Mesendoderm (in vitro differentiated cells): ENCODE measurements around the gene SLC38A8.
A peak's percentile ranks its signal among the peaks of the same experiment; 100 is the strongest.

Experiments used
- DNase-seq: peaks from one replicate; pipeline ENCODE4 v3.0.0; 2013
- H2AK5ac ChIP-seq: 2 replicates; pipeline ENCODE4 v1.6.1; 2013; ENCODE audit warnings: low read length, inconsistent platforms
- H2BK120ac ChIP-seq: 2 replicates; pipeline ENCODE4 v1.6.1; 2013; ENCODE audit warnings: low read depth, mild to moderate bottlenecking, low read length, moderate library complexity, mixed read lengths
- H2BK15ac ChIP-seq: replicated peaks from 2 replicates; pipeline ENCODE4 v1.6.1; 2013; ENCODE audit warnings: low read depth, mild to moderate bottlenecking, moderate library complexity
- H2BK5ac ChIP-seq: 2 replicates; pipeline ENCODE4 v1.6.1; 2013; ENCODE audit warnings: low read length, inconsistent platforms
- H3K18ac ChIP-seq: 2 replicates; pipeline ENCODE4 v1.6.1; 2013; ENCODE audit warnings: mild to moderate bottlenecking, low read length, mixed read lengths
- H3K23ac ChIP-seq: one replicate; pipeline ENCODE4 v1.6.1; 2013; ENCODE audit warnings: low read length
- H3K27ac ChIP-seq: 2 replicates; pipeline ENCODE4 v1.5.1; 2013; ENCODE audit warnings: low read depth, mild to moderate bottlenecking, inconsistent platforms, low read length, moderate library complexity
- H3K27me3 ChIP-seq: 2 replicates; pipeline ENCODE4 v1.6.1; 2013; ENCODE audit warnings: low read length, control low read depth, mild to moderate bottlenecking, inconsistent platforms; ENCODE audit not compliant: insufficient read depth, poor library complexity
- H3K36me3 ChIP-seq: 2 replicates; pipeline ENCODE4 v1.6.1; 2013; ENCODE audit warnings: low read length, inconsistent platforms; ENCODE audit not compliant: control insufficient read depth, insufficient read depth
- H3K4ac ChIP-seq: one replicate; pipeline ENCODE4 v1.6.1; 2013; ENCODE audit warnings: low read depth, mild to moderate bottlenecking, low read length, moderate library complexity
- H3K4me1 ChIP-seq: 2 replicates; pipeline ENCODE4 v1.6.1; 2013; ENCODE audit warnings: low read depth, low read length, inconsistent platforms; ENCODE audit not compliant: control insufficient read depth
- H3K4me2 ChIP-seq: 2 replicates; pipeline ENCODE4 v1.6.1; 2013; ENCODE audit warnings: low read length
- H3K4me3 ChIP-seq: 2 replicates; pipeline ENCODE4 v1.5.1; 2013; ENCODE audit warnings: mild to moderate bottlenecking, low read length
- H3K56ac ChIP-seq: one replicate; pipeline ENCODE4 v1.6.1; 2013; ENCODE audit warnings: low read length
- H3K79me1 ChIP-seq: 2 replicates; pipeline ENCODE4 v1.6.1; 2013; ENCODE audit warnings: low read length, inconsistent platforms
- H3K79me2 ChIP-seq: 2 replicates; pipeline ENCODE4 v1.6.1; 2013; ENCODE audit warnings: mild to moderate bottlenecking, low read length; ENCODE audit not compliant: control insufficient read depth, insufficient read depth
- H3K9ac ChIP-seq: 2 replicates; pipeline ENCODE4 v1.6.1; 2013; ENCODE audit warnings: low read length, inconsistent platforms
- H4K5ac ChIP-seq: one replicate; pipeline ENCODE4 v1.6.1; 2013; ENCODE audit warnings: low read length
- H4K8ac ChIP-seq: one replicate; pipeline ENCODE4 v1.6.1; 2013; ENCODE audit warnings: low read depth, mild to moderate bottlenecking, control low read depth, low read length, moderate library complexity
- WGBS: extraction: QIAGEN DNeasy Blood & Tissue Kit; methylation state at CpG from one replicate; pipeline ENCODE4 v1.1.7; 2013; ENCODE audit warnings: low lambda C conversion rate, missing lambda C conversion rate; ENCODE audit not compliant: insufficient coverage; ENCODE audit errors: extremely low coverage; 5-methylcytosine and 5-hydroxymethylcytosine counted together

The SLC38A8 gene

GRCh38 chr16:84042879-84043485, 387 bp upstream of the SLC38A8 start:
- H2BK5ac ChIP-seq = no peak overlapping the region
- no peak overlapping the region for H3K18ac ChIP-seq
- no peak overlapping the region for H2BK120ac ChIP-seq
- no peak overlapping the region for H4K8ac ChIP-seq
- no peaks in the 10 kb centered on the region for H3K79me2 ChIP-seq
- no peaks in the 10 kb centered on the region for H3K79me1 ChIP-seq
- peak; percentile 42 for DNase-seq
- peaks cover 2% of the 10 kb centered on the region for H3K4me1 ChIP-seq
- H3K4ac ChIP-seq = no peak overlapping the region
- no peak overlapping the region for H3K4me3 ChIP-seq
- H3K27ac ChIP-seq = no peak overlapping the region
- no peak overlapping the region for H3K9ac ChIP-seq
- H4K5ac ChIP-seq = no peak overlapping the region
- no CpG with 5 or more reads among the region's 22 CpGs for WGBS
- no peak overlapping the region for H3K23ac ChIP-seq
- H3K56ac ChIP-seq = no peak overlapping the region
- H3K36me3 ChIP-seq = no peaks in the 10 kb centered on the region
- H2BK15ac ChIP-seq = no peak overlapping the region
- no peaks in the 10 kb centered on the region for H3K27me3 ChIP-seq
- H2AK5ac ChIP-seq = no peak overlapping the region
- H3K4me2 ChIP-seq = no peak overlapping the region

DNA sequence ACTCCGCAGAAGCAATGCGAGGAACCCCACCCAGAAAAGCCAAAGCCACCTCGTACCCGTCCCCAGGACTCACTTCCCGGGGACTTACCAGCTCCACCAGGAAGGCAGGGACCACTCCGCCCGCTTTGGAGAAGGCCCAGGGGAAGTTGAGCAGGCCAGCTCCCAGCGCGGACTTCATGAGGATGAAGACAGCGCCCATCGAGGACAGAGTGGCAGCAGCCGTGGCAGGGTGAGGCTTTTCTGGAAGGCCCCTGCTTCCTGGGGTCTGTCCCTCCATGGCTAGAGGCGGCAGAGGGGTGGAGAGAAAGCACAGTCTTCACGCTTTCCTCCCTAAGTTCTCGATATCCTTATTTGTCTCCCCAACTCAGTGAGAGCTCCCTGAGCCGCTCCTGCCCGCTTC, 714 bp downstream of the SLC38A8 start:
- no peak overlapping the region for H3K9ac ChIP-seq

DNA sequence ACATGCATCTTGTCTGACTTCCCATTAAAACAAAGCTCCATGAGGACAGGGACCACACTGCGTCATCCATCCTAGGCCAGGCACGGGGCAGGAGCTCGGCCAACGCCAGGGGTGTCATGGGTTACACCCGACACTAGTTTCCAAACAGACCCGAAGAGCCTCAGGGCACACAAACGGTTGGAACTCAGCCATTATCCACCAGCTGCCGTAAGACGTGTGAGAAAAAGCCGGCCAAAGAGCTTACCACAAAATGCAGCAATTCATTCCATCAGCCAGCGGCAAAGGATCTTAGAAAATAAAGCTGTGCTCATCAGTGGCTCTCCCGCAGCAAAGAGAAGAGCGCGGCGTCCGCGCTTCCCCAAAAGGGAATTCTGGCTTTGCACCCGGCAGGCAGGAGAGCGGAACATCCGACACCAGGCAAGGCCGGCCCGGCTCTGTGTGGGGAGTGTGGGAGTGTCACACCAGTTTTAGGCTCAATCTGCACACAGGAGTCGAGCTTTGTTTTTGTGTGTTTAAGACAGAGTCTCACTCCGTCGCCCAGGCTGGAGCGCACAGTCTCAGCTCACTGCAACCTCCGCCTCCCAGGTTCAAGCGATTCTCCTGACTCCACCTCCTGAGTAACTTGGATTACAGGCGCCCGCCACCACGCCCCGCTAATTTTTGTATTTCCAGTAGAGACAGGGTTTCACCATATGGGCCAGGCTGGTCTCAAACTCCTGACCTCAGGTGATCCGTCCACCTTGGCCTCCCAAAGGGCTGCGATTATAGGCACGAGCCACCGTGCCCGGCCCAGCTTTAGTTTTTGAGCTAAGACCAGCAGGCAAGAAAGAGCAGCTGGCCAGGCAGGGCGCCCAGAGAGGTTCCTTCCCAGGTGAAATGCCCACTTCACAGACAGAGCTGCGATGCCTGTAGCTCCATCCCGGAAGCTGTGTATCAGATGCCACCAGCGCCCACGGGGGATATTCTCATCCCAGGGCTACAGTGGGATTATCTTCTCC, 1.5 kb downstream of the SLC38A8 start:
- Histone ChIP-seq H3K18ac (no peak overlapping the region), H2BK5ac (no peak overlapping the region), H3K27ac (no peak overlapping the region), H3K56ac (no peak overlapping the region), H3K4me1 (peaks cover 2% of the 10 kb centered on the region), H3K9ac (no peak overlapping the region), H2BK120ac (no peak overlapping the region), H3K4me3 (no peak overlapping the region), H3K79me1 (no peaks in the 10 kb centered on the region), H3K23ac (no peak overlapping the region), H4K5ac (no peak overlapping the region), H3K79me2 (no peaks in the 10 kb centered on the region), H3K36me3 (no peaks in the 10 kb centered on the region), H3K4me2 (no peak overlapping the region), H4K8ac (no peak overlapping the region), H2AK5ac (no peak overlapping the region), H2BK15ac (no peak overlapping the region), H3K27me3 (no peaks in the 10 kb centered on the region), H3K4ac (no peak overlapping the region)
- no peak for DNase-seq
- WGBS = no CpG with 5 or more reads among the region's 42 CpGs

More for the DNA sequence above, 714 bp downstream of the SLC38A8 start:
- H3K4ac ChIP-seq = no peak overlapping the region
- H3K4me2 ChIP-seq = no peak overlapping the region
- H3K27me3 ChIP-seq = no peaks in the 10 kb centered on the region
- H2BK5ac ChIP-seq = no peak overlapping the region
- H3K18ac ChIP-seq = no peak overlapping the region
- no peak overlapping the region for H4K5ac ChIP-seq
- no CpG with 5 or more reads among the region's 17 CpGs for WGBS
- no peaks in the 10 kb centered on the region for H3K36me3 ChIP-seq
- H3K79me2 ChIP-seq = no peaks in the 10 kb centered on the region
- H3K4me3 ChIP-seq = no peak overlapping the region
- no peak overlapping the region for H2BK15ac ChIP-seq
- no peak overlapping the region for H2BK120ac ChIP-seq
- H3K79me1 ChIP-seq = no peaks in the 10 kb centered on the region
- no peak overlapping the region for H3K56ac ChIP-seq
- no peak overlapping the region for H2AK5ac ChIP-seq
- H3K27ac ChIP-seq = no peak overlapping the region
- H3K23ac ChIP-seq = no peak overlapping the region
- H3K4me1 ChIP-seq = peaks cover 2% of the 10 kb centered on the region
- H4K8ac ChIP-seq = no peak overlapping the region
- DNase-seq = no peak

GRCh38 chr16:84040226-84040822, 2.3 kb downstream of the SLC38A8 start:
- no peak overlapping the region for H2BK120ac ChIP-seq
- no peaks in the 10 kb centered on the region for H3K79me2 ChIP-seq
- no peaks in the 10 kb centered on the region for H3K27me3 ChIP-seq
- WGBS = no CpG with 5 or more reads among the region's 14 CpGs
- no peak overlapping the region for H2BK15ac ChIP-seq
- H3K23ac ChIP-seq = no peak overlapping the region
- peaks cover 2% of the 10 kb centered on the region for H3K4me1 ChIP-seq
- no peak for DNase-seq
- no peaks in the 10 kb centered on the region for H3K79me1 ChIP-seq
- no peak overlapping the region for H3K27ac ChIP-seq
- no peak overlapping the region for H3K18ac ChIP-seq
- no peaks in the 10 kb centered on the region for H3K36me3 ChIP-seq
- no peak overlapping the region for H3K4me2 ChIP-seq
- H3K9ac ChIP-seq = no peak overlapping the region
- no peak overlapping the region for H3K4me3 ChIP-seq
- H4K8ac ChIP-seq = no peak overlapping the region
- no peak overlapping the region for H2AK5ac ChIP-seq
- H3K4ac ChIP-seq = no peak overlapping the region
- no peak overlapping the region for H2BK5ac ChIP-seq
- no peak overlapping the region for H4K5ac ChIP-seq
- H3K56ac ChIP-seq = no peak overlapping the region

GRCh38 chr16:84039696-84040095, 2.9 kb downstream of the SLC38A8 start:
- no CpG with 5 or more reads among the region's 12 CpGs for WGBS
- H3K79me2 ChIP-seq = no peaks in the 10 kb centered on the region
- DNase-seq = no peak

More at GRCh38 chr16:84039696-84040095, 2.9 kb downstream of the SLC38A8 start:
- Histone ChIP-seq H4K8ac (no peak overlapping the region), H3K23ac (no peak overlapping the region), H2BK120ac (no peak overlapping the region), H3K27ac (no peak overlapping the region), H3K18ac (no peak overlapping the region), H3K36me3 (no peaks in the 10 kb centered on the region), H3K9ac (no peak overlapping the region), H3K56ac (peak overlapping the region; percentile 3), H3K4me1 (peaks cover 2% of the 10 kb centered on the region), H2BK15ac (no peak overlapping the region), H3K4me2 (no peak overlapping the region), H2AK5ac (no peak overlapping the region), H3K79me1 (no peaks in the 10 kb centered on the region), H4K5ac (no peak overlapping the region), H3K4ac (no peak overlapping the region), H3K27me3 (no peaks in the 10 kb centered on the region), H2BK5ac (no peak overlapping the region), H3K4me3 (no peak overlapping the region)
